ENCODE measurements around the gene NR6A1. TPM values are rescaled to one million over a fixed set of nuclear protein-coding genes. Genes with fewer than 3 reads are reported as not detected.
"Not testable (repeated sequence)": the region's sequence is repeated elsewhere in the genome, so short reads cannot be mapped to it uniquely, and the experiment has no call there.

NR6A1 gene
- total RNA-seq, 2 donors from 2014 or later: 4.8 to 4.9 TPM

DNA sequence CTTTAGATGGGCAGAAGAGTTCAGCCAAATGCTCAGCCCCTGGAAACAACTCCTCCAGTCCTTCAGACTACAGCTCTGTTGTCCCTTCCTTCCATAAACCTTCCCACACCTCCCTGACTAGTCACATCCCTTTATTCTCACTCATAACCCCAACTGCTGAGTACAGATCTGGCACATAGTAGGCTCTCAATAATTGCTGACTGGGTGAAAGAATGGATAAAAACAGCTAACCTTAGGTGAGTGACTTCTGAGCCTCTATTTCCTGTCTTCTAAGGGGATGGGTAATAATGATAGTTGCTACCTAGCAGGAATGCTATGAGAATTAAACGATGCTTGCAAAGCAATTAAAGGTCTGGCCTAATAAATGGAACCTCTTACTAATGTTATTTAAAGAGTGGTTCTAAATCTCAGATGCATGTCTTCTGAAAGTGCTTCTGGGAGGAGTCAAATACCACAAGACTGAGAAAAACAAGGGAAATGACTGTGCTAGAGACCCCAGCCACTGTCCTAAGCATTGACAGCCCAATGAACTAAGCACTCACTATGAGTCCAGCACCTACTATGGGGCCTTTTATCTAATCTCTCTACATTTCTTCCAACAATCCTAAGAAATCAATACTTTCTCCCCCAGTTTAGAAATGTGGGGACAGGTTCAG lies 2.5 kb upstream of the NR6A1 start:
- intact Hi-C loops (cut with DNase I): loop anchor here (1.0 to 10.0 kb wide), 3 partner anchors 79 to 599 kb away; partner anchors contain the start of gene SCAI
- Histone ChIP-seq H3K9ac (ENCODE audit: low read depth in 2 of 2, low read length in 2 of 2) (no peak overlapping the region), H3K27ac (no peak overlapping the region), H3K9me3 (no peaks in the 10 kb centered on the region), H3K4me1 (peaks cover 7% of the 10 kb centered on the region), H3K27me3 (peaks cover 17% of the 10 kb centered on the region), H3K4me3 (no peak overlapping the region), H3K36me3 (no peaks in the 10 kb centered on the region)
- TF ChIP-seq, protein P1, sequence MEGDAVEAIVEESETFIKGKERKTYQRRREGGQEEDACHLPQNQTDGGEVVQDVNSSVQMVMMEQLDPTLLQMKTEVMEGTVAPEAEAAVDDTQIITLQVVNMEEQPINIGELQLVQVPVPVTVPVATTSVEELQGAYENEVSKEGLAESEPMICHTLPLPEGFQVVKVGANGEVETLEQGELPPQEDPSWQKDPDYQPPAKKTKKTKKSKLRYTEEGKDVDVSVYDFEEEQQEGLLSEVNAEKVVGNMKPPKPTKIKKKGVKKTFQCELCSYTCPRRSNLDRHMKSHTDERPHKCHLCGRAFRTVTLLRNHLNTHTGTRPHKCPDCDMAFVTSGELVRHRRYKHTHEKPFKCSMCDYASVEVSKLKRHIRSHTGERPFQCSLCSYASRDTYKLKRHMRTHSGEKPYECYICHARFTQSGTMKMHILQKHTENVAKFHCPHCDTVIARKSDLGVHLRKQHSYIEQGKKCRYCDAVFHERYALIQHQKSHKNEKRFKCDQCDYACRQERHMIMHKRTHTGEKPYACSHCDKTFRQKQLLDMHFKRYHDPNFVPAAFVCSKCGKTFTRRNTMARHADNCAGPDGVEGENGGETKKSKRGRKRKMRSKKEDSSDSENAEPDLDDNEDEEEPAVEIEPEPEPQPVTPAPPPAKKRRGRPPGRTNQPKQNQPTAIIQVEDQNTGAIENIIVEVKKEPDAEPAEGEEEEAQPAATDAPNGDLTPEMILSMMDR (IDR thresholded peaks at IDR 0.05): no peak
- DNase-seq: no peak

DNA sequence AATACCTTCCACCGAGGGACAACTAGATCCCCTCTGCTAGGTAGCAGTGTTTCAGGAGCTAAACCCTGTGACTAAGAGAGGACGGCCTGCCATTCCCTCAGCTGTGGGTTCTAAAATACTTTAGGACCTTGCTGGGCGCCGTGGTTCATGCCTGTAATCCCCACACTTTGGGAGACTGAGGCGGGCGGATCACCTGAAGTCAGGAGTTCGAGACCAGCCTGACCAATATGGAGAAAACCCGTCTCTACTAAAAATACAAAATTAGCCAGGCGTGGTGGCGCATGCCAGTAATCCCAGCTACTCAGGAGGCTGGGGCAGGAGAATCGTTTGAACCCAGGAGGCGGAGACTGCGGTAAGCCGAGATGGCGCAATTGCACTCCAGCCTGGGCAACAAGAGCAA lies 1.8 kb upstream of the NR6A1 start:
- H3K36me3 ChIP-seq; DNase-seq; H3K9ac ChIP-seq (ENCODE audit: low read depth in 2 of 2, low read length in 2 of 2); H3K27ac ChIP-seq; H3K4me1 ChIP-seq; H3K4me3 ChIP-seq; H3K9me3 ChIP-seq: not testable (repeated sequence)
- peaks cover 17% of the 10 kb centered on the region for H3K27me3 ChIP-seq
- intact Hi-C loops (cut with DNase I): loop anchor here (5.0 to 10.0 kb wide), 2 partner anchors 372 to 599 kb away; partner anchors contain the start of gene SCAI

DNA sequence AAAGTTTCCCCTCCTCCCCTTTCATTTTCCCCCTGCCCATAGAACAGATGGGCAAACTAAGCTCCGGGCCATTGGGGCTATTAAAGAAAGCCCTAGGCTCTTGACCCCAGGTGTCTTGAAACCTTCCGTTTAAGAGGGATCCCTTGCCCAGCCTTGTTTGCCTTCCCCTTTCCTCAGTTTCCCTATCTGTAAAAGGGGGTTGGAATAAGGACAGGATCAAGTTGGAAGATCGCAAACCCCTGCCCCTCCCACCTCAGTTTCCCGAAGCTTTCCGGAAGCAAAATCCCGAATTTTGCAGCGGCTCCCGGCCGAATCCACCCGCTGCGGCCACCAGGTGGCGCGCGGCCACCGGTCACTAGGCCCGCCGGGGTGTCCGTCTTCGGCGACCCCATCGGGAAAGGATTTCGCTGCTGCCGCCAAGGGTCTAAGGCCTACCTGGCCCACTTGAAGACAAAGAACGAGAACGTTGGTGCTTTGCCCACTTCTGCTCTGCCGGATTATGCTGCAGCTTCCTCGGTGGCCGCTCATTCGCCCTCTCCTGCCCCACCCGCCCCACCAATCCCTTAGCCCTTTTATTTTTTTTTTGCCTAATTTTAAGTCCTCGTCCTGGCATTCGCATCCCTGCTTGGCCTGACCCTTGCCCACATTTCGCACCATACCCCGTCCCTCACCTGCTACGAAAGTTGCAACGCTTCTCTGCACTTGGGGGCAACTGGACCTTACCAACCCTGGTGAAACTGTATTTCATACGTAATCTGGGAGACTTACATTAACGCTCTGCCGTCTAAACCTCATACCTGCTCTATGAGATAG lies 962 bp upstream of the NR6A1 start:
- Histone ChIP-seq H3K36me3 (no peaks in the 10 kb centered on the region), H3K27ac (peak overlapping the region; percentile 88), H3K9me3 (no peaks in the 10 kb centered on the region), H3K27me3 (peaks cover 11% of the 10 kb centered on the region), H3K4me3 (peak overlapping the region; percentile 82), H3K9ac (ENCODE audit: low read depth in 2 of 2, low read length in 2 of 2) (peak overlapping the region; percentile 15 to 85), H3K4me1 (peaks cover 7% of the 10 kb centered on the region)
- intact Hi-C loops (cut with DNase I): loop anchor here (5.0 to 10.0 kb wide), 2 partner anchors 373 to 600 kb away; partner anchors contain the start of gene SCAI
- DNase-seq: peak; percentile 79
- TF ChIP-seq, protein P1 (IDR thresholded peaks at IDR 0.05): peak; percentile 94

DNA sequence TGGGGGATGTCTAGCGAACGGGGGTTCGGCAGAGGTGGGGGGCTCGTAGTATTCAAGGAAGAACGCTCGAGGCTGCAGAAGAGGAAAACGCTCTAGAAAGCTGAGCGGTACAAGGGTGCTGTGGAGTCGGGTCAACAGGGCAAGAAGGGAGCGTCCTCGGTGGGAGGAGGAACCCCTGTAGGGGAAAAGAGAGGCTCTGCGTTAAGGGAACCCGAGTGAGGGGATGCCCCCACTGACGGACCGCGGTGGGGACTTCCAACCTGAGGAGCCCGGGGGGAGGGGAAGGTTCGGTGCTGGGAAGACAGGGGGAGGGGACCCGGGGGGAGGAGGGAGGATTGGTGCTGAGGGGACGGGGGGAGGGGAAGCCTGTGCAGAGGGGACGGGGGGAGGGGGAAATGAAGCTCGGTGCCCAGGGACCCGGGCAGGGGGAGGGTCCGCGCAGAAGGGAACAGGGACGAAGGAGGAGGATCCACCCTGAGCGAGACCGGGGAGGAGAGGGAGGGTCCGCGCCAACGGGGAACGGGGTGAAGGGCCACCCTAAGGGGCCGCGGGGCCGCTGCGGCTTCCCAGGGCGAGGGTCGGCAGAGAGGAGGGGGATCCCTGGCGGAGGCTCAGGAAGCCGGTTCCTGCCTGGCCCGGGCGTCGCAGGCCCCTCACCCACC lies 621 bp downstream of the NR6A1 start:
- Histone ChIP-seq H3K9me3 (no peaks in the 10 kb centered on the region), H3K36me3 (no peaks in the 10 kb centered on the region), H3K27me3 (no peaks in the 10 kb centered on the region), H3K4me1 (no peaks in the 10 kb centered on the region), H3K27ac (peak overlapping the region; percentile 88), H3K9ac (ENCODE audit: low read depth in 2 of 2, low read length in 2 of 2) (peak overlapping the region; percentile 74 to 85), H3K4me3 (peak overlapping the region; percentile 82)
- DNase-seq: peak; percentile 67
- intact Hi-C loops (cut with DNase I): loop anchor here (5.0 to 10.0 kb wide), 2 partner anchors 374 to 602 kb away; partner anchors contain the start of gene SCAI
- TF ChIP-seq, protein P1 (IDR thresholded peaks at IDR 0.05): no peak

DNA sequence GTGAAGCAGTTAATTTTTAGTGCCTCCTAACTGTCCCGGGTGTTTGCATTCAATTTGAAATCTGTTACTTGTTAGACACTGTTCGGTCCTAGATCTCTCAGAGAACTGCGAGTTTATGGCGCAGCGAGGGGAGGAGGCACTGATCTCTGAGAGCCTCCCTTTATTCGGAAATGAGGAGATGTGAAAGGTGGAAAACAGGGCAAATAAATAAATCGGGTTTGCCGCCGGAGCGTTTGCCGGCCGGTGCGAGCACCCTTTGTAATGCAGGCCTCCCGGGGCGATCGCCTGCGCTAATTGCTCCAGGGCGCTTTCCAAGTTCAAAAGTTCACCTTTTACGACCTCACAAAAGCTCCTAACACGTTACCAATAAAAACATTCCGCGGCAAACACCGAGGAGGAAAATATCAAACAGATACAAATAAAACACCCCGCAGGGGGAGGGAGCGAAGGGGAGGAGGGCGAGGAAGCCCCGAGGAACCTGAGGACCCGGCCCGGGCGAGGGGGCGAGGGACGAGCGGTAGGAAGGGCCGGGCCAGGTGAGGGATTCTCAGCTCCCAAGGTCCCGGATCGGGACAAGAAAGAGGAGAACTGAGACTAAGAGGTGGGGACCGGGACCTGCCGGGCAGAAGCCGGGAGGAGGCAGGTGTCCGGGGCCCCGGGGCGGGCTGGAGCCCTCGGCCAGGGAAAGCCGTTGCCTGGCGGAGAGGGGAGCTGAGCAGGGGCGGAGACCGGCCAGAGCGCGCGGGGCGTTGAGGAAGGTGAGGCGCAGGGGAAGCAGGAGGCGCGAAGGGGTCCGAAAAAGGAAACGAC lies 1.4 kb downstream of the NR6A1 start:
- DNase-seq: peak; percentile 85
- Histone ChIP-seq H3K27me3 (no peaks in the 10 kb centered on the region), H3K4me3 (peak overlapping the region; percentile 82), H3K4me1 (no peaks in the 10 kb centered on the region), H3K27ac (peak overlapping the region; percentile 88), H3K36me3 (no peaks in the 10 kb centered on the region), H3K9ac (ENCODE audit: low read depth in 2 of 2, low read length in 2 of 2) (peak overlapping the region; percentile 61 to 85), H3K9me3 (no peaks in the 10 kb centered on the region)
- TF ChIP-seq, protein P1 (IDR thresholded peaks at IDR 0.05): no peak
- intact Hi-C loops (cut with DNase I): loop anchor here (5.0 to 10.0 kb wide), 3 partner anchors 57 to 603 kb away; partner anchors contain the start of gene SCAI

All from colonic mucosa (tissue), 4 donors.